Peyer's patch (tissue), 4 donors: ENCODE results near the gene HOXC5.

Source experiments
- CTCF ChIP-seq, 6 experiments: fragments of 450-650 bp in 4 of 6; fragments of 200-600 bp in 2 of 6; sonication (generic) in 1 of 6; IDR thresholded peaks; one replicate each; pipeline ENCODE4 v1.5.1; 2017 to 2019; ENCODE audit warnings: antibody characterized with exemption in 6 of 6, mild to moderate bottlenecking in 3 of 6, moderate library complexity in 1 of 6
- POLR2A ChIP-seq, 2 donors: fragments of 450-650 bp; IDR thresholded peaks; one replicate each; pipeline ENCODE4 v1.5.1; 2017; ENCODE audit warnings: antibody characterized with exemption in 2 of 2, mild to moderate bottlenecking in 2 of 2, moderate library complexity in 2 of 2

DNA sequence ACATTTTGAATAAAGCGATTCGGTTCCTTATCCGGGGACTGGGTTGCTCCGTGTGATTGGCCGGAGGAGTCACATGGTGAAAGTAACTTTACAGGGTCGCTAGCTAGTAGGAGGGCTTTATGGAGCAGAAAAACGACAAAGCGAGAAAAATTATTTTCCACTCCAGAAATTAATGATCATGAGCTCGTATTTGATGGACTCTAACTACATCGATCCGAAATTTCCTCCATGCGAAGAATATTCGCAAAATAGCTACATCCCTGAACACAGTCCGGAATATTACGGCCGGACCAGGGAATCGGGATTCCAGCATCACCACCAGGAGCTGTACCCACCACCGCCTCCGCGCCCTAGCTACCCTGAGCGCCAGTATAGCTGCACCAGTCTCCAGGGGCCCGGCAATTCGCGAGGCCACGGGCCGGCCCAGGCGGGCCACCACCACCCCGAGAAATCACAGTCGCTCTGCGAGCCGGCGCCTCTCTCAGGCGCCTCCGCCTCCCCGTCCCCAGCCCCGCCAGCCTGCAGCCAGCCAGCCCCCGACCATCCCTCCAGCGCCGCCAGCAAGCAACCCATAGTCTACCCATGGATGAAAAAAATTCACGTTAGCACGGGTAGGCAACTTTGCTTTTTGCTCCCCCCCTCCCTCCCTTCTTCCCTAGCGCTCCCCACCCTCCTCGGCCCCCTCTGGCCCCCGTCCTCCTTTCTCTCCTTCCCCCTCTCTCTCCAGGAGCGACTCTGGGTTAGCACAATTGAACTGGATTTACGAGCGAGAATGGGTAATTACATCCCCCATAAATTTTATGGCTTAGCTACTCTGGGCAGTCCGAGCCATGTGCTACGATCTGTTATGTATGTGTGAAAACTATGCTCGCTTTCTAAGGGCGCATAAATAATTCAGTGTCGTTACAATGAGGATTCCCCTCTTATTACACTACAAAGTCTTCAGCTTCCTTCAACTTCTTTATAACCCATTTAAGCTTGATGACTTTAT lies 21.2 kb downstream of the HOXC5 start, which contains the start of gene HOXC4:
- TF ChIP-seq CTCF (IDR thresholded peaks at IDR 0.05) (no peak), POLR2A (IDR thresholded peaks at IDR 0.05) (no peak)
